PC-3 (cell line): Measurements from ENCODE around the gene RPA4. TPM values are rescaled to one million over a fixed set of nuclear protein-coding genes. Genes with fewer than 3 reads are reported as not detected.
A peak's percentile ranks its signal among the peaks of the same experiment; 100 is the strongest.

Experiments
- ATAC-seq: fragments of 200-7000 bp; cut with Tn5 transposase; 2 replicates; pipeline ENCODE4 v1.9.1; 2020; ENCODE audit warnings: mild to moderate bottlenecking, moderate library complexity
- BruUV-seq: library from RNA; stranded (reverse); fragments of 400-500 nt; replicated peaks from 2 replicates; lab custom pipeline; 2021; lab: Mats Ljungman, UMichigan
- CTCF ChIA-PET: fragments of 300-600 bp; sonication (Branson Sonifier 250); formaldehyde crosslinking; loops from one replicate; lab custom pipeline; 2022; ENCODE audit warnings: antibody characterized with exemption; lab: Charles Lee
- POLR2A ChIA-PET: fragments of 300-600 bp; sonication (Branson Sonifier 250); formaldehyde crosslinking; loops from one replicate; lab custom pipeline; 2022; ENCODE audit warnings: antibody characterized with exemption; ENCODE audit not compliant: unreplicated experiment; lab: Charles Lee
- DNase-seq: peaks from one replicate; pipeline ENCODE4 v3.0.0-alpha.2; 2015
- H2AFZ ChIP-seq: fragments of 300-600 bp; sonication (generic); 2 replicates; pipeline ENCODE4 v1.6.0; 2016; ENCODE audit warnings: antibody characterized with exemption, low read length
- H3F3A ChIP-seq: fragments of 300-600 bp; sonication (generic); one replicate; pipeline ENCODE4 v1.6.0; 2017; ENCODE audit warnings: antibody characterized with exemption, low read length, control low read depth, mild to moderate bottlenecking; ENCODE audit not compliant: unreplicated experiment
- H3K27ac ChIP-seq: fragments of 300-600 bp; sonication (generic); 2 replicates; pipeline ENCODE4 v1.5.1; 2016; ENCODE audit warnings: mild to moderate bottlenecking, low read length
- H3K27me3 ChIP-seq: fragments of 300-600 bp; sonication (generic); 2 replicates; pipeline ENCODE4 v1.6.1; 2016; ENCODE audit warnings: low read length, mixed read lengths
- H3K36me3 ChIP-seq: fragments of 300-600 bp; sonication (generic); 2 replicates; pipeline ENCODE4 v1.6.1; 2016; ENCODE audit warnings: low read depth, mixed run types, low read length, mixed read lengths
- H3K4me1 ChIP-seq: fragments of 300-600 bp; sonication (generic); 2 replicates; pipeline ENCODE4 v1.5.1; 2016; ENCODE audit warnings: low read length; ENCODE audit not compliant: insufficient read depth
- H3K4me2 ChIP-seq: fragments of 300-600 bp; sonication (generic); 2 replicates; pipeline ENCODE4 v1.6.0; 2016; ENCODE audit warnings: low read length
- H3K4me3 ChIP-seq: fragments of 300-600 bp; sonication (generic); 2 replicates; pipeline ENCODE4 v1.5.1; 2016; ENCODE audit warnings: mild to moderate bottlenecking, low read length, mixed read lengths
- H3K79me2 ChIP-seq: fragments of 300-600 bp; sonication (generic); 2 replicates; pipeline ENCODE4 v1.6.1; 2017; ENCODE audit warnings: low read length, mixed read lengths
- H3K9ac ChIP-seq: fragments of 300-600 bp; sonication (generic); 2 replicates; pipeline ENCODE4 v1.6.0; 2016; ENCODE audit warnings: mild to moderate bottlenecking, low read length
- H3K9me2 ChIP-seq: fragments of 300-600 bp; sonication (generic); replicated peaks from 2 replicates; pipeline ENCODE4 v1.6.1; 2016; ENCODE audit warnings: mixed run types, low read length, mixed read lengths
- H3K9me3 ChIP-seq: fragments of 300-600 bp; sonication (generic); 2 replicates; pipeline ENCODE4 v1.6.1; 2016; ENCODE audit warnings: low read length, mixed read lengths
- H4K20me1 ChIP-seq: fragments of 300-600 bp; sonication (generic); 2 replicates; pipeline ENCODE4 v1.6.1; 2016; ENCODE audit warnings: low read length, mixed read lengths
- EZH2 ChIP-seq: fragments of 300-600 bp; sonication (generic); IDR thresholded peaks from one replicate; pipeline ENCODE4 v1.6.1; 2017; ENCODE audit warnings: antibody characterized with exemption, mild to moderate bottlenecking, low read length; ENCODE audit not compliant: unreplicated experiment
- EZH2phosphoT487 ChIP-seq: fragments of 300-600 bp; sonication (generic); IDR thresholded peaks from 2 replicates; pipeline ENCODE4 v1.6.1; 2018; ENCODE audit warnings: mild to moderate bottlenecking, antibody characterized with exemption, low read length, borderline replicate concordance
- intact Hi-C: fragments of 100-400 bp; cut with micrococcal nuclease; formaldehyde crosslinking; loops from 2 replicates; pipeline ENCODE4 v1.9.0; 2023
- total RNA-seq: library from RNA; depleted of rRNA; stranded (reverse); fragments of >200 nt; gene quantifications from 2 replicates; pipeline ENCODE4 v1.2.3, GENCODE V29; 2014
- TF ChIP-seq, protein P1 (sequence below): fragments of 300-600 bp; sonication (generic); conservative IDR thresholded peaks from 2 replicates; pipeline ENCODE4 v1.5.1; 2017; ENCODE audit warnings: antibody characterized with exemption, low read depth, mild to moderate bottlenecking, low read length

RPA4 gene
- total RNA-seq, 1 experiment from 2014 or later = 3.0 TPM

DNA sequence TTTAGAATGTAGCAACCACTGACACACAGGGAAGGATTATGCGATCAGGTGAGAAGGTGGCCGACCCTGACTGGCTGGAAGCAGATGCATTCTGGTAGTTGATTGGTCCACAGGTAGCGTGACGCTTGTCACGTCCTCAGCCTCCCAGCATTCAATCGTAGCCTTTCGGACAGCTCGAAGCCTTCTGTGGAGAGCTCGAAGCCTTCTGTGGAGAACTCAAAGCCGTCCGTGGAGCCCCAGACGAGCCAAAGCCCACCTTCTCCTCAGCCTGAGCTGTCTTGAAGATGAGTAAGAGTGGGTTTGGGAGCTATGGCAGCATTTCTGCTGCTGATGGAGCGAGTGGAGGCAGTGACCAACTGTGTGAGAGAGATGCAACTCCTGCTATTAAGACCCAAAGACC lies 319 bp downstream of the RPA4 start:
- no peak overlapping the region for H3K4me2 ChIP-seq
- H3K9me3 ChIP-seq = no peaks in the 10 kb centered on the region
- no peaks in the 10 kb centered on the region for H3K9me2 ChIP-seq
- H3F3A ChIP-seq = no peaks in the 10 kb centered on the region
- H3K4me1 ChIP-seq = no peaks in the 10 kb centered on the region
- no peaks in the 10 kb centered on the region for H3K36me3 ChIP-seq
- ChIA-PET CTCF (no interaction called here), POLR2A (no interaction called here)
- no peaks in the 10 kb centered on the region for H3K27me3 ChIP-seq
- no TSS peak for BruUV-seq
- H4K20me1 ChIP-seq = no peaks in the 10 kb centered on the region
- intact Hi-C loops = no loop called here
- no peak overlapping the region for H3K9ac ChIP-seq
- no peak overlapping the region for H3K27ac ChIP-seq
- H3K79me2 ChIP-seq = no peaks in the 10 kb centered on the region
- no peak for TF ChIP-seq EZH2
- TF ChIP-seq EZH2phosphoT487 = no peak
- TF ChIP-seq, protein P1, sequence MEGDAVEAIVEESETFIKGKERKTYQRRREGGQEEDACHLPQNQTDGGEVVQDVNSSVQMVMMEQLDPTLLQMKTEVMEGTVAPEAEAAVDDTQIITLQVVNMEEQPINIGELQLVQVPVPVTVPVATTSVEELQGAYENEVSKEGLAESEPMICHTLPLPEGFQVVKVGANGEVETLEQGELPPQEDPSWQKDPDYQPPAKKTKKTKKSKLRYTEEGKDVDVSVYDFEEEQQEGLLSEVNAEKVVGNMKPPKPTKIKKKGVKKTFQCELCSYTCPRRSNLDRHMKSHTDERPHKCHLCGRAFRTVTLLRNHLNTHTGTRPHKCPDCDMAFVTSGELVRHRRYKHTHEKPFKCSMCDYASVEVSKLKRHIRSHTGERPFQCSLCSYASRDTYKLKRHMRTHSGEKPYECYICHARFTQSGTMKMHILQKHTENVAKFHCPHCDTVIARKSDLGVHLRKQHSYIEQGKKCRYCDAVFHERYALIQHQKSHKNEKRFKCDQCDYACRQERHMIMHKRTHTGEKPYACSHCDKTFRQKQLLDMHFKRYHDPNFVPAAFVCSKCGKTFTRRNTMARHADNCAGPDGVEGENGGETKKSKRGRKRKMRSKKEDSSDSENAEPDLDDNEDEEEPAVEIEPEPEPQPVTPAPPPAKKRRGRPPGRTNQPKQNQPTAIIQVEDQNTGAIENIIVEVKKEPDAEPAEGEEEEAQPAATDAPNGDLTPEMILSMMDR = no peak
- no peak overlapping the region for H3K4me3 ChIP-seq
- no peak overlapping the region for H2AFZ ChIP-seq
- no peak for DNase-seq
- no peak for ATAC-seq

DNA sequence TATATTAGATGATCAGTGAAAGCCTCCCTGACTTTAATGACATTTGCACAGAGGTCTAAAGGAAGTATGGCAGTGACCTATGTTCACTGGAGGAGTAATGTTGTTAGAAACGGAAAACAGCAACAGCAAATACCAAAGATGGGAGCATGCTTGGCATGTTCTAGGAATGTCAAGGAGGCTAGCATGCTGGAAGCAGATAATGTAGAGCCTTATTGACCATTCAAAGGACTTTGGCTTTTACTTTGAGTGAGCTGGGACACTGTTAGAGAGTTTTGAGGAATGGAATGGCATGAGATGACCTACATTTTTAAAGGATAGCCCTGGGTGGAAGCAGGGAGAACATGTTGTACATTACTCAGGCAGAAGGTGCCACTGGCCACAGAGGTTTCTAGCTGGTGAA lies 6.0 kb downstream of the RPA4 start:
- ChIA-PET CTCF (no interaction called here), POLR2A (no interaction called here)
- TF ChIP-seq EZH2 (no peak), EZH2phosphoT487 (no peak)
- TF ChIP-seq, protein P1 = no peak
- intact Hi-C loops = no loop called here
- H3K79me2 ChIP-seq = no peaks in the 10 kb centered on the region
- DNase-seq (no peak), ATAC-seq (no peak)
- H3F3A ChIP-seq = no peaks in the 10 kb centered on the region
- H3K27ac ChIP-seq = no peak overlapping the region
- no peaks in the 10 kb centered on the region for H3K36me3 ChIP-seq
- no peak overlapping the region for H3K9ac ChIP-seq
- BruUV-seq = no TSS peak
- H2AFZ ChIP-seq = no peak overlapping the region
- H3K4me1 ChIP-seq = no peaks in the 10 kb centered on the region
- H4K20me1 ChIP-seq = no peaks in the 10 kb centered on the region
- H3K9me3 ChIP-seq = no peaks in the 10 kb centered on the region
- H3K4me3 ChIP-seq = no peak overlapping the region
- H3K9me2 ChIP-seq = no peaks in the 10 kb centered on the region
- H3K27me3 ChIP-seq = no peaks in the 10 kb centered on the region
- no peak overlapping the region for H3K4me2 ChIP-seq

DNA sequence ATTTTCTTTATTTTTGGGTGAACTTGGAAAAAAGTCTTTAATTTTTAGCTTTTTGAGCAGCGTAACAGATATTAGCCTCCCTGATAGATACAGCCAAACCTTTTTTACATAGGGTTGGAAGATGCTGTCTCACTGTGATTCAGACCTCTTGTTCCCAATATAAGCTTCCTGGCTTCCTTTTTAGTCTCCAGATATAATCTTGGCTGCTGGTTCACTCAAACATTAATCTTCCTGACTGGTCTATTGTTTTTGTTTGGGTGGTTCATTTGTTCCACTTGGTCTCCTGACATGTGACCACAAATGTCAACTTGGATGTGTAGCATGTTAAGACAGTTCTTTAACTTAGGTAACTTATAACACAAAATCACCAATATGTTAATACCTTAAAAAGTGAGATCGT lies 23.0 kb downstream of the RPA4 start:
- BruUV-seq = no TSS peak
- Histone ChIP-seq H3K9ac (no peak overlapping the region), H3K79me2 (no peaks in the 10 kb centered on the region), H4K20me1 (no peaks in the 10 kb centered on the region), H3K27me3 (no peaks in the 10 kb centered on the region), H2AFZ (no peak overlapping the region), H3K36me3 (no peaks in the 10 kb centered on the region), H3K4me3 (no peak overlapping the region), H3K4me1 (no peaks in the 10 kb centered on the region), H3K27ac (no peak overlapping the region), H3K4me2 (no peak overlapping the region), H3K9me2 (no peaks in the 10 kb centered on the region), H3K9me3 (no peaks in the 10 kb centered on the region), H3F3A (no peaks in the 10 kb centered on the region)
- ChIA-PET CTCF (no interaction called here), POLR2A (no interaction called here)
- DNase-seq = peak; percentile 2
- no peak for ATAC-seq
- TF ChIP-seq, protein P1 = no peak
- no peak for TF ChIP-seq EZH2phosphoT487
- no peak for TF ChIP-seq EZH2
- intact Hi-C loops = no loop called here
